Frontal cortex (tissue), 4 donors: ENCODE measurements around the gene ARID1B. TPM values are rescaled to one million over a fixed set of nuclear protein-coding genes. Genes with fewer than 3 reads are reported as not detected.

ENCODE experiments used
- DNase-seq, 2 donors: peaks; one replicate each; pipeline ENCODE4 v3.0.0; 2012; ENCODE audit warnings: low spot score in 2 of 2
- FAIRE-seq: peaks from 2 replicates; lab custom pipeline; 2012; peaks lifted over from hg19 to GRCh38; lab: Jason Lieb, UNC
- total RNA-seq: library from RNA; depleted of rRNA; stranded (reverse); fragments of >200 nt; gene quantifications from one replicate; pipeline ENCODE4 v1.2.3, GENCODE V29; 2014
- donor health status: control.
- donor health status: control.
- donor health status: control.

Gene ARID1B
- total RNA-seq, 1 donor from 2014 or later, result 59.9 TPM

GRCh38 chr6:156889986-156890385, 112.8 kb downstream of the ARID1B start:
- no peak for FAIRE-seq

GRCh38 chr6:156890627-156891314, 113.6 kb downstream of the ARID1B start:
- no peak for DNase-seq
- FAIRE-seq, result no peak

More at GRCh38 chr6:156889986-156890385, 112.8 kb downstream of the ARID1B start:
- no peak for DNase-seq

- FAIRE-seq (no peak), DNase-seq (no peak)
Observed at GRCh38 chr6:156897907-156898531, 120.8 kb downstream of the ARID1B start.

GRCh38 chr6:156899071-156899470, 121.9 kb downstream of the ARID1B start:
- DNase-seq (no peak), FAIRE-seq (no peak)

- DNase-seq, result no peak
- FAIRE-seq, result no peak
Observed at GRCh38 chr6:156899532-156900135, 122.5 kb downstream of the ARID1B start.

GRCh38 chr6:156900292-156900691, 123.1 kb downstream of the ARID1B start:
- FAIRE-seq (no peak), DNase-seq (no peak)

- no peak for FAIRE-seq
Observed at GRCh38 chr6:156901309-156902019, 124.3 kb downstream of the ARID1B start.

GRCh38 chr6:156902782-156903181, 125.6 kb downstream of the ARID1B start:
- FAIRE-seq (no peak), DNase-seq (no peak)

More at GRCh38 chr6:156901309-156902019, 124.3 kb downstream of the ARID1B start:
- DNase-seq, result no peak

GRCh38 chr6:156904176-156904967, 127.2 kb downstream of the ARID1B start:
- DNase-seq (no peak), FAIRE-seq (no peak)

GRCh38 chr6:156905801-156906200, 128.6 kb downstream of the ARID1B start:
- FAIRE-seq, result no peak
- DNase-seq, result no peak

GRCh38 chr6:156906451-156906850, 129.3 kb downstream of the ARID1B start:
- FAIRE-seq (no peak), DNase-seq (no peak)

- DNase-seq (no peak), FAIRE-seq (no peak)
Observed at GRCh38 chr6:156909212-156910010, 132.2 kb downstream of the ARID1B start.

- FAIRE-seq (no peak), DNase-seq (no peak)
Observed at GRCh38 chr6:156910011-156910334, 132.8 kb downstream of the ARID1B start.

GRCh38 chr6:156910938-156911337, 133.8 kb downstream of the ARID1B start:
- DNase-seq (no peak), FAIRE-seq (no peak)

- FAIRE-seq (no peak), DNase-seq (no peak)
Observed at GRCh38 chr6:156911581-156911980, 134.4 kb downstream of the ARID1B start.

GRCh38 chr6:156912431-156912830, 135.3 kb downstream of the ARID1B start:
- no peak for FAIRE-seq
- no peak for DNase-seq

- FAIRE-seq (no peak), DNase-seq (no peak)
Observed at GRCh38 chr6:156914181-156914580, 137.0 kb downstream of the ARID1B start.

GRCh38 chr6:156916130-156916801, 139.1 kb downstream of the ARID1B start:
- FAIRE-seq (no peak), DNase-seq (no peak)

GRCh38 chr6:156917213-156917612, 140.0 kb downstream of the ARID1B start:
- FAIRE-seq (no peak), DNase-seq (no peak)
